GM12801 (cell line): ENCODE results near the gene AGAP2.

Experiments
- CTCF ChIP-seq: IDR thresholded peaks from one replicate; pipeline ENCODE4 v1.5.1; 2011; ENCODE audit warnings: control low read depth; ENCODE audit not compliant: insufficient read length; ENCODE audit errors: extremely low read depth

AGAP2 gene

GRCh38 chr12:57780284-57780897 lies 41.8 kb upstream of the AGAP2 start:
- TF ChIP-seq CTCF = no peak

DNA sequence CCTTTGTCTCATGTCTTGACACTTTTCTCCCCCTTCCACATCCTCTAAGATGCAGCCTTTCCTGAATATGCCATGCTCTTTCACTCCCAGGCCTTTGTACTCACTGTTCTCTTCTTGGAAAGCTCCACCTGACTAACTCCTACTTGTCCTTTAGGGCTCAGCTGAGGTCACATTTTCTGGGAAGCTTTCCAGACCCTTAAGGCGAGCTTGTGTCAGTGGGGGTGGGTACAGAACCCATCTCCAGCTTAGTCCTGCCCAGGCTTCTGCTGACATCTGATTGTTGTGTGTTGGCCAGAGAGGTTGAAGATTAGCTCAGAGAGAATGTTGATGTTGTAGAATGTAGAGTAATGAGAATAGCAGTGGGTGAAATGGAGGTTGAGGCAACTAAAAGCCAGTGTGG lies 41.2 kb upstream of the AGAP2 start:
- no peak for TF ChIP-seq CTCF

- no peak for TF ChIP-seq CTCF
Observed at GRCh38 chr12:57777911-57778310, 39.4 kb upstream of the AGAP2 start.

- TF ChIP-seq CTCF = no peak
Observed at GRCh38 chr12:57777367-57777766, 38.8 kb upstream of the AGAP2 start.

GRCh38 chr12:57776247-57776587 lies 37.7 kb upstream of the AGAP2 start:
- no peak for TF ChIP-seq CTCF

DNA sequence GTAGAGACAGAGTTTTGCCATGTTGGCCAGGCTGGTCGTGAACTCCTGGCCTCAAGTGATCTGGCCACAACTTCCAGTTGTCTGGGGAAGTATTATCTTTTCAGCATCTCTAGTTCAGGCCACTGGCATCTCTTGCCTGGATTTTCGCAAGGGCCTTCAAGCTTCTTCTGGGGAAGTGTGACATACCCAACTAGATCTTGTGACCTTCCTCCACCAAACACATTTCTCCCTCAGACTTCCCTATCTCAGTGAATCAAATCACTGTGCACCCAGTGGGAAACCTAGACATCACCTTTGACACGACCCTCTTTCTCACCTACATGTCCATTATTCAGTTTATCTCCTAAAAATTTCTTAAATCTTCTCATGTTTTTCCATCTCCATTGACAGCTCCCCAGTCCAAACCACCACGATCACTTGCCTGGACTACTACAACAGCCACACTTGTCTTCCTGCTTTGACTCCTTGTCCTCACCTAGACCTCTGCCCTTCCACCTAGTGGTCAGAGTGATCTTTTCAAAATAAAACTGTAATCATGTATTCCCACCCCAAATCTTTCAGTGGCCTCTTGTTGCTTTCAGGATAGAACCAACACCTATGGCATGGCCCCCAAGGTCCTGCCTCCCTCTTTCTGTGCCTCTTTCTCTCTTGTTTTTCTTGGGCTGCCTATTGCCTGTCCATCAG lies 37.2 kb upstream of the AGAP2 start:
- TF ChIP-seq CTCF = no peak

DNA sequence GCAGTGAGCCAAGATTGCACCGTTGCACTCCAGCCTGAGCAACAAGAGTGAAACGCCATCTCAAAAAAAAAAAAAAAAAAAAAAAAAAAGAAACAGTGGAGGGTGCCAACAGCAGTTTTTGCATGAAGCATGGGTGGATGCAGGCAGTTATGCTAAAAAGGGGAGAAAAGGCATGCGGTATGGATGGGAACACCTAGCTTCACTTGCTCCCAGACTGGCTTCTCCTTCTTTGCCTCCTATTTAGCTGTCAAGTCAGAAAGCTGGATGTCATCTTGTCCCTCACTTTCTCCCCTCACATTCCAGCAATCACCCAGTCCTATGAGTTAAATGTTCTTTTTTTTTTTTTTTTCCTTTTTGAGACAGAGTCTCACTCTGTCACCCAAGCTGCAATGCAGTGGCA lies 36.5 kb upstream of the AGAP2 start:
- no peak for TF ChIP-seq CTCF
